Transverse colon (tissue), 4 donors: ENCODE results near the gene ZKSCAN3. TPM values are rescaled to one million over a fixed set of nuclear protein-coding genes. Genes with fewer than 3 reads are reported as not detected.
"Not testable (repeated sequence)": the region's sequence is repeated elsewhere in the genome, so short reads cannot be mapped to it uniquely, and the experiment has no call there.

Experiments
- DNase-seq: peaks from one replicate; pipeline ENCODE4 v3.0.0-alpha.2; 2019
- H3K27ac ChIP-seq, 4 donors: fragments of 200-600 bp; sonication (generic); 2 replicates each; pipeline ENCODE4 v1.5.1; 2016 to 2018; ENCODE audit warnings: inconsistent platforms in 4 of 4
- H3K27me3 ChIP-seq: fragments of 200-600 bp; sonication (generic); 2 replicates; pipeline ENCODE4 v1.5.1; 2017; ENCODE audit warnings: inconsistent platforms
- H3K36me3 ChIP-seq, 4 donors: fragments of 200-600 bp; sonication (generic); 2 replicates each; pipeline ENCODE4 v1.5.1; 2017 to 2019; ENCODE audit warnings: inconsistent platforms in 4 of 4
- H3K4me1 ChIP-seq, 4 donors: fragments of 200-600 bp; sonication (generic); 2 replicates each; pipeline ENCODE4 v1.5.1; 2017 to 2020; ENCODE audit warnings: inconsistent platforms in 4 of 4
- H3K4me3 ChIP-seq, 4 donors: fragments of 200-600 bp; sonication (generic); 1 replicate in 1 of 4; 2 replicates in 3 of 4; pipeline versions ENCODE4 v1.5.1 to v1.6.1; 2017 to 2019; ENCODE audit warnings: inconsistent platforms in 4 of 4
- H3K9me3 ChIP-seq, 2 donors: fragments of 200-600 bp; sonication (generic); 2 replicates each; pipeline ENCODE4 v1.5.1; 2017 to 2019; ENCODE audit warnings: inconsistent platforms in 2 of 2
- EP300 ChIP-seq: sonication (generic); formaldehyde crosslinking; IDR thresholded peaks from one replicate; pipeline ENCODE4 v1.6.1; 2017; ENCODE audit warnings: antibody characterized with exemption, low read depth
- POLR2A ChIP-seq: fragments of 450-650 bp; IDR thresholded peaks from one replicate; pipeline ENCODE4 v1.6.1; 2016; ENCODE audit warnings: antibody characterized with exemption, mild to moderate bottlenecking, moderate library complexity
- POLR2AphosphoS5 ChIP-seq, 3 donors: sonication (generic); formaldehyde crosslinking; IDR thresholded peaks; one replicate each; pipeline ENCODE4 v1.6.1; 2016; ENCODE audit warnings: antibody characterized with exemption in 3 of 3
- WGBS, 2 donors: methylation state at CpG; one replicate each; pipeline ENCODE4 v1.1.5; 2018; ENCODE audit warnings: low coverage in 1 of 2; 5-methylcytosine and 5-hydroxymethylcytosine counted together
- in situ Hi-C, 4 donors: fragments of 200-750 bp; cut with MboI; loops; one replicate each; pipeline versions ENCODE4 v1.15.0 to v1.15.1; 2017; ENCODE audit warnings: low sequenced_read_pairs in 3 of 4, low pct_ligation_motif_present in 1 of 4, low pct_unique_long_range_greater_than_20kb in 1 of 4
- intact Hi-C: fragments of 100-400 bp; cut with DNase I; formaldehyde crosslinking; loops from one replicate; pipeline ENCODE4 v1.15.1; 2023; ENCODE audit warnings: low total_unique reads
- total RNA-seq, 4 donors: library from RNA; depleted of rRNA; stranded (reverse); fragments of >200 nt; gene quantifications; one replicate each; pipeline ENCODE4 v1.1.0, GENCODE V29; 2016
- TF ChIP-seq, protein P1 (sequence below), 5 experiments: fragments of 200-600 bp in 3 of 5; fragments of 450-650 bp in 2 of 5; sonication (generic) in 3 of 5; IDR thresholded peaks; 1 replicate in 2 of 5; 2 replicates in 3 of 5; pipeline ENCODE4 v1.5.1; 2016 to 2017; ENCODE audit warnings: antibody characterized with exemption in 5 of 5, inconsistent platforms in 3 of 5, mild to moderate bottlenecking in 2 of 5, moderate library complexity in 1 of 5

The ZKSCAN3 gene
- total RNA-seq, 4 donors from 2014 or later = 1.4 to 5.2 (median 4.3) TPM

GRCh38 chr6:28357036-28357435 is 7.3 kb downstream of the ZKSCAN3 start:
- DNase-seq = no peak
- intact Hi-C loops (loop anchor here (5.0 to 10.0 kb wide), 2 partner anchors 90 to 222 kb away; partner anchors contain the start of gene ZSCAN26), in situ Hi-C loops (loop anchor here (10.0 to 25.0 kb wide), 5 partner anchors 95 to 1170 kb away; partner anchors contain the start of genes NKAPL (in 1 of the 4), OR2B2 (in 1 of the 4), ZKSCAN4 (in 1 of the 4) and ZKSCAN8 (in 1 of the 4))
- Histone ChIP-seq H3K9me3 (no peaks in the 10 kb centered on the region), H3K27ac (peak overlapping the region in 2 of 4 donors; percentile 88 to 94), H3K36me3 (no peaks in the 10 kb centered on the region), H3K4me3 (no peak overlapping the region), H3K4me1 (peaks cover 9 to 20% (median 17%) of the 10 kb centered on the region in 4 donors), H3K27me3 (no peaks in the 10 kb centered on the region)
- TF ChIP-seq, protein P1, sequence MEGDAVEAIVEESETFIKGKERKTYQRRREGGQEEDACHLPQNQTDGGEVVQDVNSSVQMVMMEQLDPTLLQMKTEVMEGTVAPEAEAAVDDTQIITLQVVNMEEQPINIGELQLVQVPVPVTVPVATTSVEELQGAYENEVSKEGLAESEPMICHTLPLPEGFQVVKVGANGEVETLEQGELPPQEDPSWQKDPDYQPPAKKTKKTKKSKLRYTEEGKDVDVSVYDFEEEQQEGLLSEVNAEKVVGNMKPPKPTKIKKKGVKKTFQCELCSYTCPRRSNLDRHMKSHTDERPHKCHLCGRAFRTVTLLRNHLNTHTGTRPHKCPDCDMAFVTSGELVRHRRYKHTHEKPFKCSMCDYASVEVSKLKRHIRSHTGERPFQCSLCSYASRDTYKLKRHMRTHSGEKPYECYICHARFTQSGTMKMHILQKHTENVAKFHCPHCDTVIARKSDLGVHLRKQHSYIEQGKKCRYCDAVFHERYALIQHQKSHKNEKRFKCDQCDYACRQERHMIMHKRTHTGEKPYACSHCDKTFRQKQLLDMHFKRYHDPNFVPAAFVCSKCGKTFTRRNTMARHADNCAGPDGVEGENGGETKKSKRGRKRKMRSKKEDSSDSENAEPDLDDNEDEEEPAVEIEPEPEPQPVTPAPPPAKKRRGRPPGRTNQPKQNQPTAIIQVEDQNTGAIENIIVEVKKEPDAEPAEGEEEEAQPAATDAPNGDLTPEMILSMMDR (IDR thresholded peaks at IDR 0.05) = no peak
- TF ChIP-seq POLR2AphosphoS5 (IDR thresholded peaks at IDR 0.05) (no peak), POLR2A (no peak), EP300 (no peak)
- 48 to 73% methylated on average over 3 to 6 of the region's 6 CpGs for whole genome bisulfite sequencing, 2 donors

DNA sequence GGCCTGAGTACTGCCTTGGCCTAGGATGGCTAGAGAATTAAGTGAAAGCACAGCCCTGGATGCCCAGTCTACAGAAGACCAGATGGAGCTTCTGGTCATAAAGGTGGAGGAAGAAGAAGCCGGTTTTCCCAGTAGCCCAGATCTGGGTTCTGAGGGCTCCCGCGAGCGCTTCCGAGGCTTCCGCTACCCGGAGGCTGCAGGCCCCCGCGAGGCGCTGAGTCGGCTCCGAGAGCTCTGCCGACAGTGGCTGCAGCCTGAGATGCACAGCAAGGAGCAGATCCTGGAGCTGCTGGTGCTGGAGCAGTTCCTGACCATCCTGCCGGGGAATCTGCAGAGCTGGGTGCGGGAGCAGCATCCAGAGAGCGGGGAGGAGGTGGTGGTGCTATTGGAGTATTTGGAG is 9.8 kb downstream of the ZKSCAN3 start:
- WGBS, 2 donors = 97% methylated on average over 14 of the region's 16 CpGs; no CpG with 5 or more reads in 1 of the 2 donors
- Histone ChIP-seq H3K36me3 (peaks cover 0 to 22% (median 0%) of the 10 kb centered on the region in 4 donors), H3K4me1 (peaks cover 9 to 20% (median 15%) of the 10 kb centered on the region in 4 donors)
- in situ Hi-C loops (loop anchor here (10.0 to 25.0 kb wide), 5 partner anchors 97 to 1172 kb away; partner anchors contain the start of genes NKAPL (in 1 of the 4), OR2B2 (in 1 of the 4), ZKSCAN4 (in 1 of the 4) and ZKSCAN8 (in 1 of the 4)), intact Hi-C loops (loop anchor here (5.0 to 10.0 kb wide), 2 partner anchors 92 to 225 kb away; partner anchors contain the start of gene ZSCAN26)
- H3K4me3 ChIP-seq, H3K9me3 ChIP-seq, DNase-seq, H3K27ac ChIP-seq, H3K27me3 ChIP-seq: not testable (repeated sequence)

- TF ChIP-seq EP300 = no peak
- TF ChIP-seq POLR2AphosphoS5 (IDR thresholded peaks at IDR 0.05) = no peak
- TF ChIP-seq, protein P1 (IDR thresholded peaks at IDR 0.05) = no peak
- TF ChIP-seq POLR2A = no peak
- peaks cover 4 to 12% (median 4%) of the 10 kb centered on the region in 4 donors for H3K4me1 ChIP-seq
- H3K9me3 ChIP-seq = no peaks in the 10 kb centered on the region
- no peaks in the 10 kb centered on the region for H3K27me3 ChIP-seq
- H3K27ac ChIP-seq = no peak overlapping the region
- no peak for DNase-seq
- peaks cover 0 to 30% (median 6%) of the 10 kb centered on the region in 4 donors for H3K36me3 ChIP-seq
- H3K4me3 ChIP-seq = no peak overlapping the region
- in situ Hi-C loops (loop anchor here in 3 of 4 donors (25.0 kb wide), 4 partner anchors 99 to 1174 kb away; partner anchors contain the start of genes NKAPL (in 1 of the 3), OR2B2 (in 1 of the 3), ZKSCAN4 (in 1 of the 3) and ZKSCAN8 (in 1 of the 3)), intact Hi-C loops (no loop called here)
- 88 to 89% methylated on average over 2 of the region's 2 CpGs for WGBS, 2 donors
These were observed 11.2 kb downstream of the ZKSCAN3 start for GRCh38 chr6:28360961-28361360.

DNA sequence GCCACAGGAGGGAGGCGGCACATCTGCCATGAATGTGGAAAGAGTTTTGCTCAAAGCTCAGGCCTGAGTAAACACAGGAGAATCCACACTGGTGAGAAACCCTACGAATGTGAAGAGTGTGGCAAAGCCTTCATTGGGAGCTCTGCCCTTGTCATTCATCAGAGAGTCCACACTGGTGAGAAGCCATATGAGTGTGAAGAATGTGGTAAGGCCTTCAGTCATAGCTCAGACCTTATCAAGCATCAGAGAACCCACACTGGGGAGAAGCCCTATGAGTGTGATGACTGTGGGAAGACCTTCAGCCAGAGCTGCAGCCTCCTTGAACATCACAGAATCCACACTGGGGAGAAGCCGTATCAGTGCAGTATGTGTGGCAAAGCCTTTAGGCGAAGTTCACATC is 15.8 kb downstream of the ZKSCAN3 start:
- H3K36me3 ChIP-seq = peaks cover 0 to 36% (median 7%) of the 10 kb centered on the region in 4 donors
- WGBS, 2 donors = 92 to 93% methylated on average over 2 to 4 of the region's 4 CpGs
- H3K27me3 ChIP-seq, H3K4me3 ChIP-seq, intact Hi-C loops, DNase-seq, H3K4me1 ChIP-seq, H3K27ac ChIP-seq, H3K9me3 ChIP-seq: not testable (repeated sequence)
- in situ Hi-C loops = loop anchor here in 3 of 4 donors (25.0 kb wide), 4 partner anchors 103 to 1178 kb away; partner anchors contain the start of genes NKAPL (in 1 of the 3), OR2B2 (in 1 of the 3), ZKSCAN4 (in 1 of the 3) and ZKSCAN8 (in 1 of the 3)

GRCh38 chr6:28368522-28368921 is 18.8 kb downstream of the ZKSCAN3 start:
- in situ Hi-C loops (loop anchor here in 3 of 4 donors (25.0 kb wide), 4 partner anchors 106 to 1181 kb away; partner anchors contain the start of genes NKAPL (in 1 of the 3), OR2B2 (in 1 of the 3), ZKSCAN4 (in 1 of the 3) and ZKSCAN8 (in 1 of the 3)), intact Hi-C loops (no loop called here)
- no peak overlapping the region for H3K27ac ChIP-seq
- H3K4me3 ChIP-seq = no peak overlapping the region
- no peaks in the 10 kb centered on the region for H3K9me3 ChIP-seq
- no peaks in the 10 kb centered on the region for H3K4me1 ChIP-seq
- H3K27me3 ChIP-seq = no peaks in the 10 kb centered on the region
- TF ChIP-seq, protein P1 (IDR thresholded peaks at IDR 0.05) = no peak
- TF ChIP-seq POLR2A = no peak
- TF ChIP-seq POLR2AphosphoS5 (IDR thresholded peaks at IDR 0.05) = no peak
- no peak for TF ChIP-seq EP300
- peaks cover 0 to 24% (median 7%) of the 10 kb centered on the region in 4 donors for H3K36me3 ChIP-seq
- 81 to 87% methylated on average over 4 of the region's 4 CpGs for WGBS, 2 donors
- no peak for DNase-seq
